Hindlimb muscle (tissue), 1 donor: ENCODE data around the gene ADAMTSL1. TPM values are rescaled to one million over a fixed set of nuclear protein-coding genes. Genes with fewer than 3 reads are reported as not detected.

Source experiments
- DNase-seq: peaks from one replicate; pipeline ENCODE4 v3.0.0-alpha.2; 2013
- polyA plus RNA-seq: library from polyadenylated mRNA; unstranded; fragments of 120-200 nt; gene quantifications from one replicate; pipeline ENCODE4 v1.2.1, GENCODE V29; 2013; ENCODE audit not compliant: insufficient read length

Gene ADAMTSL1
- polyA plus RNA-seq, 1 donor, result 20.7 TPM

DNA sequence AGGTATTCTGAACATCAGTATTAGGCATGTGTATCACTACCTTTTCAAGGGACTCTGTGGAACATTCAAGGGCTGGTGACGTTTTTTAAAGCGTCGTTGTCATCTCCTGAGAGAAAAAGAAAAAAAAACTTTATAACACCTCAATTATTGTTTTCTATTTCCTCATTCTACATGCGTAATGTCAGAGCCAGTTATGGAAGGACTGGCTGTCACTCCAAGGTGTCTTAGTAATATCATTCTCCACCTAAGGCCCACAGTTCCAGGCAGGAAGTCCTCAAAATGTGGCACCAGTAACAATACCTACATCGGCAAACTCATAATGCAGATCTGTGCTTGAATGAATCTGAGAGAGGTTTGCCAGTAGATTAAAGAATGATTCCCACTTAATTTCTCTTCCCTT is 348.9 kb downstream of the ADAMTSL1 start:
- no peak for DNase-seq

DNA sequence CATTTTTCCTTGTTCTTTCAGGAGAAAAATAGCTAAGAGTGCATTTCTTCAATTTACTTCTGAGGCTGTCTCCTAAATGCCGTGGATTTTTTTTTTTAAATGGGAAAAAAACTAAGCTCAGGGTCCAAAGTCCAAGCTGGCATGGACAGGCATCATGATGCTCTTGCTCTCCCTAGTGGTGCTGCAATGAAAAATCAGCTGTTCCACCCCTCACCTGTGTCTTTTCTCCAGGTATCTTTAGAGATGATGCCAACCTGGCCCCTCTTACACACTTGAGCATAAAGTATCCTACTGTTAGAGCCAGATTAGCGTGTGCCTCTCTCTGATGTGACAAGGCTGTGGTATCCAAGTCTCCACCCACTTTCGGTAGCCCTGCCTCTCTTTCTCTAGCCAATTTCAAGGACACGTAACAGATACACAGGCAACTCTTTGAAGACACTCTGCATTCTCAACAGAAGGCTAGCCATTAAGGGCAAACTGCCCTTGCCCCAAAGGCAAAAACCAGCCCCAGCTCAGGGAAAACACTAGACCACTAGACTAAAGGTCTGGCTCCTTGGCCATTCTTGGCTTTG is 350.2 kb downstream of the ADAMTSL1 start:
- DNase-seq, result no peak

DNA sequence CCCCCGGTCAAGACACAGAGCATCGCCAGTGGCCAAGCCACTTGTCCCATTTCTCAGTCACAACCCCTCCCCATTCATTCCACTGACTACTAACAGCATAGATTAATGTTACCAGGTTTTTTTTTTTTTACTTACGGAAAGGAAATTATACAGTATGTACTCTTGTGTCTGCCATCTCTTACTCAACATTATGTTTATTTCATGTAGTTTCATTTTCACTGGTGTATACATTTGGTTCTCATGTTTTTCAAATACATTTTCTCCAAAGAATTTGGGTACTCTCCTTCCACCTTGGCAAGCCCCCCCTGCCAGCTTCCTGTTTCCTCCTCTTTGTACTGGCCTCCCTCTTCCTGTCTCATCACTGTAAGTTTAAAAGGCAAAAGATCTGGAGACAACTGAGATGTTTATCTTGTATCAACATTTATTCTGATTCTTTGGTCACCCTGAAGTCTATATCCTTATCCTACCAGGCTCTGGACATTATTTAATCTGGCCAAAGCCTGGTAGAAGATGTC is 351.8 kb downstream of the ADAMTSL1 start:
- DNase-seq, result no peak

DNA sequence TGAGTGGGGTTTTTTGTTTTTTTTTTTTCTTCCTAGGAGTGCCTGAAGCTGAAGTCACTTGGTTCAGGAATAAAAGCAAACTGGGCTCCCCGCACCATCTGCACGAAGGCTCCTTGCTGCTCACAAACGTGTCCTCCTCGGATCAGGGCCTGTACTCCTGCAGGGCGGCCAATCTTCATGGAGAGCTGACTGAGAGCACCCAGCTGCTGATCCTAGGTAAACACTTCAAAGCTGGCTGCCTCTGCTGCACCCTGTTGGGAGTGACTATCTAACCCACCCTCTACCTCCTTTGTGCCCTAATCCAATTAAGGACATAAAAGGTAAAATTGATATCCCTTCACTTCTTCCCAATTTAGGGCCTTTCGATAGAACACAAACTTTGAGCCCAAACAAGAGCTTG is 352.3 kb downstream of the ADAMTSL1 start:
- DNase-seq, result no peak

DNA sequence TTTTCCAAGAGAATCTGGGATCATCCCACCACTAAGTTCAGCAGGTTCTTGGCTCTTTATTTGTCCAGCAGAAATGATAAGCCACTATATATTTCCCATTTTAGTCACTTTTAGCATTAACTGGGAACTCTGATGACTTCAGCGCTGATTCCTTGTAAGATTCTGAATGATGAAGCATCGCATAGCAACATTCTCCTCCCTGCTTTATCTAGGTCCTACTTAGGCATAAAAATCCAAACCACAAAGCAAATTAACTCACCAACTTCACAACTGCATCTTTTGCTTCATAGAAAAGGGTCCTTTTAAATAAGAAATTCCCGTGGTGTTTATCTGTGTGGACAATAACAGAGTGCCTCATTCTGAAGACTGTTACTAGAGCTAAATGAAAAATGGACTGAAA is 355.1 kb downstream of the ADAMTSL1 start:
- no peak for DNase-seq

DNA sequence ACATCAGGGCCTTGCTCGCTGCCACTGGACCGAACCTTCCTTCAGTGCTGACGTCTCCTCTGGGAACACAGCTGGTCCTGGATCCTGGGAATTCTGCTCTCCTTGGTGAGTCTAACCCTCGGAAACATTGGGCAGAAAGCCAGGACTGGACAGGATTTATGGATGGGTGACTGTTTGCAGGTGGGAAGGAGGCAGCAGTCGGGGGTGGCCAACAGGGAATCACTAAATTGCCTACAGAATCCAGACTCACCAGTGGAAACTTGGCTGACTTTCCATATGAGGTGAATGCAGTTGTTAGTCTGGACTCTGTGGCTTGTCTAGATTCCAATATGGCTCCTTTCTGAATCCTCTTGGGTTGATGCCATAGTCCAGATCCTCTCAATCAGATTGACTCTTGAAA is 355.9 kb downstream of the ADAMTSL1 start:
- no peak for DNase-seq

DNA sequence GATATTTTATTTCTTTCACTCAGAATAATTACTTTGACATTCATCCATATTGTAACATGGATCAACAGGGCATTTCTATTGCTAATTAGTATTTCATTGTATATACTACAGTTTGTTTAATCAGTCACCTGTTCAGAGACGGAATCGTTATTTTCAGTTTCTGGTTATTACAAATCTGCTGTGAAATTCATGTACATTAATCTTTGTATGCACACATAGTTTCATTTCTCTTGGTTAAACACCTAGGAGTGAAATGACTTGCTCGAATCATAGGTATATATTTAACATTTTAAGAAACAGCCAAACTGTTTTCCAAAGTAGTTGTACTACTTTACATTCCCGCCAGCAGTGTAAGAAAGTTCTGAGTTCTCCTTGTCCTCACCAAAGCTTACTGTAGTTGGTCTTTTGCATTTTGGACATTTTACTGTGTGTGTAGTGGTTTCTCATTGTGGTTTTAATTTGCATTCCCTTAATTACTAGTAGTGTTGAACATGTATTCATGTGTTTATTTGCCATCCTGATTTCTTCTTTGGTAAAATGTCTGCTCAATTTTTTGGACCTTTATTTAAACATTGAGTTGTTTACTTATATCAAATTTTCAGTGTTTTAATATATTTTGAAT is 360.9 kb downstream of the ADAMTSL1 start:
- no peak for DNase-seq

DNA sequence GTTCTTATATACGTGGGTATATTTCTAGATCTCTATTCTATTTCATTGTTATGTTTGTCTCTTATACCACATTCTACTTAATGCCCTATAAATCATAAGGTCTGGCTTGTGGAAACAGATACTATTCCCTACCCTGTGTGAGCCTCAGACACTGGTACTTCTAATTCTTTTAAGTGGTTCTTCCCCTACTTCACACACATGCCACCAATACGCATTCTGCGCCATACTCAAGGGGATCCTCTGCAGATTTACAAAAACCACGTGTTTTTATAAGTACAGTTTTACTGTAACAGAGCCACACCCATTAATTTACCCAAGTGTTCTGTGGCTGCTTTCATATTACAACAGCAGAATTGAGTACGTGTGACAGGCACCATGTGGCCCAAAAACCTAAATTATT is 363.4 kb downstream of the ADAMTSL1 start:
- no peak for DNase-seq

DNA sequence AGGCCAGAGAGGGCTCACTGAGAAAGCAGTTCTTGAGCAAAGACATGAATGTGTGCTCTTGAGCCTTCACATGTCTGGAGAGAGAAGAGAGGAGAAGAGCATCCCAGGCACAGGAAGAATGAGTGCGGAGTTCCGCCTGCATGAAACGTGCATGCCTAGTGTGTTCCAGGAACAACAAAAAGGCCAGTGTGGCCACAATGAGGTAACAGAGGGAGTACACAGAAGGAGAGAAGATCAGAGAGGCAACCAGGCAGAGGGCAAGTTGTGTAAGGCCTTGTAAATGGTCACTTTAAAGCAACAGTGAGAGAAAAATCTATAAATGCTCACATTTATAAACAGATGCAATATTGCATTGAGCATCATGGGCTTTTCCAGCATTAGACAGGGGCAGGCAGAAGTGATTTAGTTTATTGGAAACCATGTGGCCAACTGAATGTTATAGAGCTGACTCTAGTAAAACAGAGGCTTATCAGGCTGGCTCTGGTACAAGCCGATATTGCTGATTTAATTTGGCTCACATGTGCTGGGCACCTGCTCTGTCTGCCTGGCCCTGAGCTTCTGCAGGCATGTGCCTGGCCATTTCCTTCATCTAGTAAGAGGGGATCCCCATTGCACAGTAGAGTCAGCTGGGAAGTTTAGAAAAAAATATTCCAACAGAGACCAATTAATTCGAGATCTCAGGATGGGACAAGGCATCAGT is 373.8 kb downstream of the ADAMTSL1 start:
- no peak for DNase-seq

DNA sequence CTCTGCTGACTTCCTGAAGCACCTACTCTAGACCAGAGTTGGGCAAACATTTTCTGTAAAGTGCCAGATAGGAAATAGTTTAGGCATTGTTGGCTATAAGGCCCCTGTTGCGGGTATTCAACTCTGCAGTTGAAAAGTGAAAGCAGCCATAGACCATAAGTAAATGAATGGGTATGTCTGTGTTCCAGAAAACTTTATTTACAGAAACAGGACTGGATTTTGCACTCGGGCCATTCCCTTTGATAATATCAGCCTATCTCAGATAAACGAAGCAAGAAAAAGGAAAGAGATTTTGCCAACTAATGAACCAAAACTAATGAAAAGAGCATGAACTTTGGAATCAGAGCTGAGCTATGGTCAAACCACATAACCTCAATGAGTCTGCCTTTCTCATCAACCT is 374.7 kb downstream of the ADAMTSL1 start:
- no peak for DNase-seq

DNA sequence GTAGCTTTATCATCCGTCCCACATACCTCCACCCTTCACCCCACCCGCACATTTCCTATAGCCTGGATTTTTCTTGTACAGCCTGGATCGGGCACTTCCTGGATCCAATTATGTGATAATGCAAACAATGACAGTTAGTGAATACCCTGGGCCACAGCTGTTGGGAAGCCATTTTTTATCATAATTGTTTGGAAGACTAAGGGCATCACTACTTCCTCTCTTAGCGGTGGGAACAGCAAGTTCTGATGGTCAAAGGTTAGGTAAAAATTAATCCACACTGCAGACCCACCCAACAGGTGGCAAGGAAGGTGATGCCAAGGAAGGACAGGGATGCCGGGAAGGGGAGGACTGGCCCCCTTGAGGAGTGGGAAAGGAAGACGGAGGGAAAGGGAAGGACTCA is 375.3 kb downstream of the ADAMTSL1 start:
- DNase-seq, result no peak

DNA sequence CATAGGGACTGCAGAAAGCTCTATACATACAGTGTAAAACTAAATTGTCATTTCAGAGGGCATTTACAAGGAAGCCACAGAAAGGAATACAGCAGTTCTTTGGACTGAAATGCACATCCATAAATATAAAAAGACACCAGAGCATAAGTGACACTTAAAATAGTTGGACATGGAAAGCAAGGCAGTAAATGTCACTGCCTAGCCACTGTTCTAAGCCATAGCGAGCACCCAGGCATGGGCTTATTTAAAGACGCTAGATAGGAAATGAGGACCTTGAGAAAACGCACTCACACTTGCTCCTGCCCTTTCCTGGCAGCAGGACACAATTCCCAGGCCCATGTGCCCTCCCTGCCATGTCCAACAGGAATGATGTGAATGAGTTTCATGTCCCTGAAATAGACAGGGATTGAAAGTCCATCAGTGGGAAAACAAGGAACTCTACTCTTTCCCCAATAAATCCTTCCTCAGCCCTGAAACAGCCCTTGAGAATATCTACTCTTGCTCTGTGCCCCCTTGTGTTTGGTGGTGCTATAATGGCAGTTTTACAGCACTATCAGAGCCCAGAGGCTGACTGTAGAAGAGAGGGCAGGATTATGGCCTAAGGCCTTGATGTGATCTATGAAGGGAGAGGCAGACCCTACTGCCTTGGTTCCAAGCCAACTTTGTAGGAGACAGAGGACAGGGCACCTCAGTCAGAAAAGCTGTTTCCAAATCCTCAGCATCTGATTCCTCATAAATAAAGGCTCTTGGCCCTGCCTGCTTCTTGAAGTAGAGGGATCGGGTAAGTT is 376.1 kb downstream of the ADAMTSL1 start:
- no peak for DNase-seq

DNA sequence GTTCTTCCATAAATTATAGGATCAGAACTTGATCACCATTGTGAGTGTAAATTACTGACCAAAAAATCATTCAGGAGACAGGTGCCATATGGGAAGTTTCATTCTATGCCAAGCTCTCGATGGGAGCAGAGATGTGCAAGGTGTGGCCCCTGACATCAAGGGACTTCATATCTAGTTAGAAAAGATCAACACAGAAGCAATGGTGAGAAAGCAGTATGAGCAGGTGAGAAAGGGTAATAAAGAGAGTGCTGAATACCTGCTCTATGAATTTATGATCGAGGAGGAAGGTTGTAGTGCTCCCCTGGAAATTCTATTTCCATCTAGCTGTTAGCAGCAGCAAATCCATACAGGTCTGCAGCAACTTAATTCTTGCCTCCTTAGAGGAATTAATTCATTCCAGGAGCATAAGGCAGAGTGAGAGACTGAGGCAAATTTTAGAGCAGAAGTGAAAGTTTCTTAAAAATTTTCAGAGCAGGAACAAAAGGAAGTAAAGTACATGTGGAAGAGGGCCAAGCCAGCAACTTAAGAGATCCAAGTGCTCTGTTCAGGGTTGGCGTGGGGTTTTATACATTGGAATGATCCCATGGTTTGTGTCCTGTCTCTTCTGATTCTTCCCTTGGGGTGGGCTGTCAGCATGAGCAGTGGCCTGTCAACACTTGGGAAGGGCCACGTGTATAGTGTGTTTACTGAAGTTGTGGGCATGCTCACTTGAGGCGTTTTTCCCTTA is 377.3 kb downstream of the ADAMTSL1 start:
- DNase-seq, result no peak

DNA sequence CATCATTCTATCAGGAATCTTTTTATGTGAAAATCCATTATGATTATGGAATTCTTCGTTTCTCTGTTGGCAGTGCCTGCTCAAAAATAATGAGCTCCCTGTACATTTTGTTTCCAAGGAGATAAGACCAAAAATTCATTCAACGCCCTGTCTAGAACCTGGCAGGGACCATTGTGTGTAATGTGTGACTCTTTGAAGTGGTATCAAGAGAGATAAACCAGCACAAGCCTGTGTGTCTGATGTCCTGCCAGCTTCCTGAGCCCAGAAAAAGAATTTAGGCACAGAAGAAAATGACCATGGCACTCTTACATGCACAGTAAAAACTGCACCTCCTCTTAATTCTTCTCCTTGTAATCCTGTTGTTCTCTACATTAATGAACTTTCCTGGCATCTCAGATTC is 381.7 kb downstream of the ADAMTSL1 start:
- no peak for DNase-seq

DNA sequence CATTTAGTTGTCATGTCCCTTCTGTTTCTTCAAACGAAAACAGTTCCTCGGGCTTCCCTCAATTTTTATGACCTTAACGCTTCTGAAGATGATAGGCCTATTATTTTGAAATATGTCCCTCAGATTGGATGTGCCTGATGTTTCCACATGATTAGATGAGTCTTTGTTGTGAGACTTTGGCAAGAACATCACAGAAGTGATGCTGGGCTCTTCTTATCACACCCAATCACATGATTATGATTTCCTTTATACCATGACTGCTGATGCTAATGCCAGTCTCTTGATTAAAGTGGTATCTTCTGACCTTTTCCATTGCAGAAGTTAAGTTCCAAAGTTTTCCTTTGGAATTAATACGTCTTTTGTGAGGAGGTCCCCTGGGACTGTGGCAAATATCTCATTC is 383.4 kb downstream of the ADAMTSL1 start:
- DNase-seq, result no peak

DNA sequence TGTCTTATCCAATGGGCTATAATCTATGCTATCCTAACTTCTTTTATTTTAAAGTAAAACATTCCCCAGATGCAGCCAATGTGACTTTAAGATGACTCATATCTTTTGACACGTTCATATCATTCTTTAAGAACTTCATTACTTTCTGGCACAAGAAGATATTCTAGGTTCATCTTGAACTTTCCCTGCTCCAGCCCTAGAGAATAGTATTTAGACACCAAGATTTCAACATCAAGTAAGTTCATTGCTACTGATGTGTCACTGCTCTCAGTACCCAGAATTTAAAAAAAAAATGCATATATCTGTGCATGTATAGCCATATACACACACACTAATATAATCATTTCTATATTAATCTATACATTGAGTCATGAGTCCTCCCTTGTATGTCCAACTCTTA is 383.8 kb downstream of the ADAMTSL1 start:
- DNase-seq, result no peak

DNA sequence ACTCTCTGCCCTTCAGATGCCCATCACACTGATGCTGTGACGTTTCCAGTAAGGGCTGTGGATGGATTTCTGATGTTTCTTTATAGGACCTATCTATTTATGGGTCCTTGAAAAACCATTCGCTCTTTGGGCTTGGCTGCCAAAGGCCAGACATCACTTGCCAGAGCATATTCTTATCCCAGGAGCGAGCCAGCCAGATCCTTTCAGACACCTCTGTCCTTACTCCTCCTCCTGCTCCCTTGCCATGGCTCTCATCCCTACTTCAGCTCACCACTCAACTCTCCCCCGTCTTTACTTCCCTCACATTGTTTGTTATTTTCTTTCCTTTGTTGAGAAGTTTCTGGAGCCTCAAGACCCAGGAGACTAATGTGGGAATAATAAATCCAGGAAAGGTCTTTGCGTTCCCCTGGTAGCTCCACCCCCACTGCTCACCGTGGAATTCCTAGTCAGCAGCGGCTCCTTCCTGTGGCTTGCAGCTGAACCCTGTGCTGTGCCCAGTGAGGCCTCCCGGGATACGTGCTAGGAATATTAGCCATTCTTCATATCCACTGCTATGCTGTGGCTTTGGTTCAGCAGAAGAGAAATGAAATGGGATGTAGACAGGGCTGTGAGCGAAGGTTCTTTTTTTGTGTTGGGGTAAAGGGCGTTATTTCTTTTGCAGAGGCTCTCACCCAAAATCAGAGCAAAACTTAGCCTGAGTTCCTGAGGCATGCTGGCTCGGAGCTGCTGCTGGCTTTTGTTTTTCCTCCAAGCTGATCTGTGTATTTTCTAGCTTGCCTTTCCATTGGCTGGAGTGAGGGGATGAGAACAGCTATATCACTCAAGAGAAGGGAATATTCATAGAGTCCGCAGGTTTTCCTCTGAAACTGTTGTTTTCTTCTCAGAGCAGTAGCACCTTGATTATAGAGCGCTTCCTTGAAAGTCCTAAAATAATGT is 387.9 kb downstream of the ADAMTSL1 start:
- peak; percentile 86 for DNase-seq

DNA sequence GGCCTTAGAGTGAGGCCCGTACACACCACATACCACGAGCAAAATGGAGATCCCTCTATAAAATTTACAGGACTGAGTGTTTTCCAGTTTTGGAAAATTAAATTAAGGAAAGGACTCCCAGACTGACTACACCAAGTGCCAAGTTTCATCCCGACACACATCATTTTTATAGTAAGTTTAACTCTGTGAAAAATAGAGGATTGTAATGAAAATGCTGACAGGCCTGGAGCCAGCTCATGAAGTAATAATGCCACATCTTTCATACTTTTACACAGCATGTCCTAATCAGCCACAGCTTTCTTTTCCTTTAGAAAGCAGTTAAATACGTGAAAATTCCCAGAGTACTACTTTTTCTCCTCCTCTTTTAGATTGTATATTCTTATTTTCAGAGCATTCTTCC is 389.8 kb downstream of the ADAMTSL1 start:
- peak; percentile 34 for DNase-seq

DNA sequence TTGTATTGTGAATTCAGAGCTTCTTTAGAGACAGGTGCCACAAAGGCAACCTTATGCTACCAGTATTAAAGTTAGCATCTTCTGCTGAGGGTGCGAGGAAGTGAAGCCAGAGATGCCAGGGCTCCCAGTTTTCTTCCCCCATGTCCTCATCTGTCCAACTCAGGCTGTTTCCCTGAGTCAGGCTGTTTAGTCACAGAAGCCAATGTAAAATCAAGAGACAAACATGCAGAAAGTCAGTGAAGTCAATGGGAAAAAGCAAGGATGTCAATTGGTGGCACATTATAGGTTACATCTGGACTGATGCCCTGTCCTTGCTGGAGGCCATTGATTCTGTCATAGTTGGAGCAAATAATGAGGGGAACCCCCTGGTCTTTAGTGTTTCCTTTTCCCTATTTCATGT is 390.6 kb downstream of the ADAMTSL1 start:
- no peak for DNase-seq

DNA sequence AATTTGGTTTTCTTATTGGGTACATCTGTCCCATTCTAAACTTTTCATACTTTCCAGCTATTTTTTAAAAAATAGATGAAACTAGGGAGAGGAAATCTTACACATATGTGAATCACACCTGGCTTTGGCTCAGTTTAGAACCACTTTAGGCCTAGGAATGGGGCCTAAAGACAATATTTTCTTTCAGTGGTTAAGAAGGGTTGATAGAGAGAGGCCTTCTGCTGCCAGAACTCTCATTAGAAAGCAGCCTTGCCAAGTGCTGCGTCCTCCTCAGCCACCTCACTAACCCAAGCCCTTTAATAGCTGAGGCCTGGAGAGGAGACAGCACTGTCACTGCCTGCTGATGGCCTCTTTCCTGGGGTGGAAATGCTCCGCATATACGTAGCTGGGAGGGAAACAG is 391.6 kb downstream of the ADAMTSL1 start:
- no peak for DNase-seq

DNA sequence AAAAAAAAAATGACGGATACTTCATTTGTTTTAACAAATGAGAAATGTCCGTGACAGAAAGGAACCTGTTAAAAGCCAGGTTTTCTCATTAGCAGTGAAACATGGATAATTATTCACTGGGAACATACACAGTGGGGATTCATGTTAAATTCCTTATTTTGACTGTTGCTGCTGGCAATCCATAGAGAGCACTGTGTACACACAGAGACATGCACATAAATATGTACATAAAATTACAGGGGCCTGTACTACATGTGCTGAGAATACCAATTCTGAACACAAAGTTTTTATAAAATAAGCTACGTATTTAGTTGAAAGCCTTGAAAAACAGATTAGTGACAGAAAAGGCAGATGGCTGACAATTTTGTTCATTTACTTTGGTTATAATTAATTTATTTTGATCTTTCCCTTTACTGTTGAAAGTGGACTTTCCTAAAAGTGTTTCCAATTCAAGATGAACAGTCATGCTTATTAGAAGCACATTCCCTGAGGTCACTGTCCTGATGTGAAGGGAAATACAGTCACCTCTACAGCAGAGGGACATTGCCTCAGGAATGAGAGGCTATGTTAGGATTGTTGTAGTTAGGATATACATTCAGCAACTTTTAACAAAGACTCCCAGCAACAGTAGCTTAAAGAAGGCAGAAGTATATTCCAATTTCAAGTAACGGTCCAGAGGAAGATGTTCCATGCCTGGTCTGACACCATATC is 392.3 kb downstream of the ADAMTSL1 start:
- DNase-seq, result no peak
